Karpas-422 (cell line): ENCODE data around the gene SNX10. TPM values are rescaled to one million over a fixed set of nuclear protein-coding genes. Genes with fewer than 3 reads are reported as not detected.

Source experiments
- DNase-seq: peaks from one replicate; pipeline ENCODE4 v3.0.0-alpha.2; 2015
- H2AFZ ChIP-seq: fragments of 200-600 bp; sonication (generic); 2 replicates; pipeline ENCODE4 v1.6.1; 2014; ENCODE audit warnings: antibody characterized with exemption, low read length, mixed read lengths
- H3K27ac ChIP-seq: fragments of 200-600 bp; sonication (generic); 2 replicates; pipeline ENCODE4 v1.5.1; 2014; ENCODE audit warnings: mild to moderate bottlenecking, low read length, moderate library complexity
- H3K27me3 ChIP-seq: fragments of 200-600 bp; sonication (generic); 2 replicates; pipeline ENCODE4 v1.6.1; 2014; ENCODE audit warnings: low read length, mixed read lengths
- H3K36me3 ChIP-seq: fragments of 200-600 bp; sonication (generic); 2 replicates; pipeline ENCODE4 v1.6.1; 2014; ENCODE audit warnings: low read length, mixed read lengths; ENCODE audit not compliant: insufficient read depth
- H3K4me1 ChIP-seq: fragments of 200-600 bp; sonication (generic); 2 replicates; pipeline ENCODE4 v1.6.1; 2014; ENCODE audit warnings: mild to moderate bottlenecking, low read length, mixed read lengths
- H3K4me2 ChIP-seq: fragments of 200-600 bp; sonication (generic); 2 replicates; pipeline ENCODE4 v1.6.1; 2014; ENCODE audit warnings: low read length, low read depth, mild to moderate bottlenecking; ENCODE audit not compliant: poor library complexity, severe bottlenecking
- H3K4me3 ChIP-seq: fragments of 200-600 bp; sonication (generic); 2 replicates; pipeline ENCODE4 v1.5.1; 2014; ENCODE audit warnings: mild to moderate bottlenecking, antibody characterized with exemption, low read length, mixed read lengths
- H3K79me2 ChIP-seq: fragments of 200-600 bp; sonication (generic); 2 replicates; pipeline ENCODE4 v1.6.1; 2014; ENCODE audit warnings: mild to moderate bottlenecking, low read length, mixed read lengths
- H3K9ac ChIP-seq: fragments of 200-600 bp; sonication (generic); 2 replicates; pipeline ENCODE4 v1.6.0; 2014; ENCODE audit warnings: low read length
- H3K9me2 ChIP-seq: fragments of 200-600 bp; sonication (generic), shearing (Covaris generic); replicated peaks from 2 replicates; pipeline ENCODE4 v1.6.0; 2014; ENCODE audit warnings: mild to moderate bottlenecking, low read length, moderate library complexity; ENCODE audit not compliant: insufficient read depth
- H3K9me3 ChIP-seq: fragments of 300-700, 200-600 bp; sonication (generic); 2 replicates; pipeline ENCODE4 v1.6.1; 2014; ENCODE audit warnings: low read length, mixed read lengths
- H4K20me1 ChIP-seq: fragments of 200-600 bp; sonication (generic); 2 replicates; pipeline ENCODE4 v1.6.1; 2014; ENCODE audit warnings: mild to moderate bottlenecking, antibody characterized with exemption, low read length, low read depth; ENCODE audit not compliant: insufficient read depth
- total RNA-seq: library from RNA; depleted of rRNA; stranded (reverse); fragments of >200 nt; shearing (Covaris generic); gene quantifications from 2 replicates; pipeline ENCODE4 v1.2.3, GENCODE V29; 2014; ENCODE audit warnings: low replicate concordance

SNX10 gene
- total RNA-seq, 1 experiment from 2014 or later = 24.2 TPM

DNA sequence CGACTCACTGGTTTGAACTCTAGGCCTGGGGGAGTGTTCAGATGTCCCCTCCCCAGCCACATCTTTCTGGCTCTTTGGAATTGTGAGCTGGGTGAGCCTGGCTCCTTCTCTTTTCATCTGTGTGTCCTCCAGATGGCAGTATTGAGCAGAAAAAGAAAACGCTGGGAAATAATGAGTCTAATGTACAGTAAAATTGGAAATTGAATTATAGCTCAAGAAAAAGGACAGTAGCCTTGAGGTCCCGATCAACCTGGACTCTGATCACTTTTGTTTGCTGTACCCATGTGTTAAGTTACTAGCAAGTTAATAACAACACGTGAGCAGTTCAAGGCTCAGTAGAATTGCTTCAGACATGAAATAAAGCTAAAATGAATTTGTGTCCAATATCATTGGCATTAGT is 77.9 kb downstream of the SNX10 start:
- Histone ChIP-seq H2AFZ (no peak overlapping the region), H3K4me2 (no peak overlapping the region), H3K4me1 (peaks cover 9% of the 10 kb centered on the region), H3K9me3 (no peaks in the 10 kb centered on the region), H3K79me2 (no peaks in the 10 kb centered on the region), H3K36me3 (no peaks in the 10 kb centered on the region), H3K27ac (no peak overlapping the region), H4K20me1 (no peaks in the 10 kb centered on the region), H3K4me3 (no peak overlapping the region), H3K27me3 (no peaks in the 10 kb centered on the region), H3K9me2 (no peaks in the 10 kb centered on the region), H3K9ac (no peak overlapping the region)
- peak; percentile 86 for DNase-seq

DNA sequence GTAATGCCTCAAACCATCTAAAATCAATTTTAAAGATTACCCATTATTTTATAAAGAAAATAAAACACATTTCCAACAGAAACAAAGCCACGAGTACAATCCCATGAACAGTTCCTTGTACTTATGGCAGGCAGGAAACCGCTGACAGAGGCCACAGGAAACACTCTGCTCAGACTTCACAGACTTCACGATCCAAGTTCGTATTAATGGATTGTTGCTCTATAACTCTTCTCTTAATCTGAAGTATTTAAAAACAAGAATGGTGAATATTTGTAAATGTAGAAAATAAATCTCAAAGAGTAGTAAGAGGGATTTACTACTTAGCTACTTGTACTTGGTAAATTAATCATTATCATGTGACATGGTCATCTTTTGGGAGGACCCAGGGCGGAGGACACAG is 78.3 kb downstream of the SNX10 start:
- Histone ChIP-seq H3K4me1 (peaks cover 5% of the 10 kb centered on the region), H3K4me3 (no peak overlapping the region), H4K20me1 (no peaks in the 10 kb centered on the region), H3K4me2 (no peak overlapping the region), H3K9me2 (no peaks in the 10 kb centered on the region), H3K36me3 (no peaks in the 10 kb centered on the region), H2AFZ (no peak overlapping the region), H3K79me2 (no peaks in the 10 kb centered on the region), H3K9ac (no peak overlapping the region), H3K27ac (no peak overlapping the region), H3K27me3 (no peaks in the 10 kb centered on the region; the same call in 1 of the 2 replicates), H3K9me3 (no peaks in the 10 kb centered on the region)
- DNase-seq = no peak

DNA sequence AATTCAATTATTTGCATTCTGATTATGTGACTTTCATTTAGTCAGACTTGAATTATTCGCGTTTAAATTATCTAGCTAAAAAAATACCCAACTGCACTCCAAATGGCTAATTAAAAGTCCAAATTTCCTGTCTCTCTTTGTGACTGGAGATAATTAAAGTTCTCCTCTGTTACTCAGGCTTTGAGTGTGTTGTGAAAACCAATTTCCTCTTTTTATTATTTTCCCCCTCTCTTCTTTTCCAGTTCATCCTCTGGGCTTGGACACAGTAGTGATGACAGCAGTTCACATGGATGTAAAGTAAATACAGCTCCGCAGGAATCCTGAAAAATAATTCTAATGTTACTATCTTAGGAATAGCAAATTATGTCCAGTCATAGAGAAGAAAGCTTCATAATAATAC is 80.6 kb downstream of the SNX10 start:
- no peak overlapping the region for H3K4me2 ChIP-seq
- H3K4me1 ChIP-seq = peaks cover 15% of the 10 kb centered on the region
- no peaks in the 10 kb centered on the region; the same call in 1 of the 2 replicates for H3K27me3 ChIP-seq
- H3K4me3 ChIP-seq = no peak overlapping the region
- no peak overlapping the region for H2AFZ ChIP-seq
- no peaks in the 10 kb centered on the region for H4K20me1 ChIP-seq
- H3K79me2 ChIP-seq = no peaks in the 10 kb centered on the region
- H3K9ac ChIP-seq = no peak overlapping the region
- no peaks in the 10 kb centered on the region for H3K36me3 ChIP-seq
- H3K27ac ChIP-seq = no peak overlapping the region
- H3K9me3 ChIP-seq = no peaks in the 10 kb centered on the region
- no peaks in the 10 kb centered on the region for H3K9me2 ChIP-seq
- no peak for DNase-seq

DNA sequence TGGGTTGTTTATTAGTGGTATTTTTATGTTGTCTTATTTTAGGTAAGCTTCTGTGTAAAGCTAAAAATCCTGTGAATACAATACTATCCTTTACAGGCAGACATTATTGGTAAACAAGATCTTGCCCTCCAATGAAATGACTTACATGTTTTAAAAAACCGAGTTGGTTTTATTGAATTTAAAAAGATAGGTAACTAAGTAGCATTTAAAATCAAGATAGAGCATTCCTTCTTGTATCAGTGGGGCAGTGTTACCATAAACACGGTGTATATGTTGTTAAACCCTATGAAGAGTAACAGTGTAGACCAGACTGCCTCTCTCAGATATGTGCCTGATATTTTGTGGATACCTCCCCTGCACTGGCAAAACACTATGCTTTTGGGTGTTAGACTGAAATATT is 81.0 kb downstream of the SNX10 start:
- Histone ChIP-seq H3K9me3 (no peaks in the 10 kb centered on the region), H3K79me2 (no peaks in the 10 kb centered on the region), H3K4me1 (peaks cover 17% of the 10 kb centered on the region), H3K27ac (no peak overlapping the region), H3K4me2 (no peak overlapping the region), H2AFZ (no peak overlapping the region), H3K9ac (no peak overlapping the region), H4K20me1 (no peaks in the 10 kb centered on the region), H3K9me2 (no peaks in the 10 kb centered on the region), H3K4me3 (no peak overlapping the region), H3K36me3 (no peaks in the 10 kb centered on the region), H3K27me3 (no peaks in the 10 kb centered on the region; the same call in 1 of the 2 replicates)
- DNase-seq = no peak

DNA sequence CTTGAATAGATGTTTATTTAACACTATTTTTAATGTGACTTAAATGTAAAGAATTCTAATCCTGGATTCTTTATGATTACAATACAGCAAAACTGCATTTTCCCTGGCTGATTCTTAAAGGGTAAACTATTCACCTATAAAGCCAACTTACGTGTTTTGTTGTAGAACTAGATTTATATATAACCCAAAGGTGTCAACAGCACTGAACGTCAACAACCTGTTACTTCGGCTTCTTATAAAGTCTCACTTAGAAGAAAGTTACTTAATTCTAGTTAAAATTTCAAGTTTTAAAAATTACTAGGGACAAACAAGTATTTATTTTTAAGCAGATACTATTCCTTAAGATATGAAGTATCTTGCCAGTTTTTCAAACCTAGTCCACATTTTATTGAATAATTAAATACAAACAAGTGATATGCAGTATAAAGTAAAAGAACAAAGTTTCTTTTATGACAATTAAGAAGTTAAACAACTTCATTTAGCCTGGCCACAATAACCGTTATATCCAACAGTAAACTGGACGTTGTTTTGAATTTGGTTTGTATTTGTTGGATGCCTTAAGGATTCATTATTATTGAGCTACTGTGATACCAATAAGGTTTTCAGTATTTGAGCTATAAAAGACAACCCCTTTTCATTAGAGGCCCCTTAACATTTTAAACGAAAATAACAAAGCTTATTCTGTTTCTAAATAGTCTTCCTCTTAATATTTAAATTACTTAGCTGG is 83.1 kb downstream of the SNX10 start:
- no peak overlapping the region for H2AFZ ChIP-seq
- peaks cover 17% of the 10 kb centered on the region for H3K4me1 ChIP-seq
- no peak overlapping the region for H3K4me3 ChIP-seq
- H3K27me3 ChIP-seq = no peaks in the 10 kb centered on the region; the same call in 1 of the 2 replicates
- H3K4me2 ChIP-seq = no peak overlapping the region
- H3K27ac ChIP-seq = no peak overlapping the region
- no peaks in the 10 kb centered on the region for H4K20me1 ChIP-seq
- no peak for DNase-seq
- H3K79me2 ChIP-seq = no peaks in the 10 kb centered on the region
- H3K36me3 ChIP-seq = no peaks in the 10 kb centered on the region
- no peaks in the 10 kb centered on the region for H3K9me2 ChIP-seq
- no peak overlapping the region for H3K9ac ChIP-seq
- H3K9me3 ChIP-seq = no peaks in the 10 kb centered on the region

DNA sequence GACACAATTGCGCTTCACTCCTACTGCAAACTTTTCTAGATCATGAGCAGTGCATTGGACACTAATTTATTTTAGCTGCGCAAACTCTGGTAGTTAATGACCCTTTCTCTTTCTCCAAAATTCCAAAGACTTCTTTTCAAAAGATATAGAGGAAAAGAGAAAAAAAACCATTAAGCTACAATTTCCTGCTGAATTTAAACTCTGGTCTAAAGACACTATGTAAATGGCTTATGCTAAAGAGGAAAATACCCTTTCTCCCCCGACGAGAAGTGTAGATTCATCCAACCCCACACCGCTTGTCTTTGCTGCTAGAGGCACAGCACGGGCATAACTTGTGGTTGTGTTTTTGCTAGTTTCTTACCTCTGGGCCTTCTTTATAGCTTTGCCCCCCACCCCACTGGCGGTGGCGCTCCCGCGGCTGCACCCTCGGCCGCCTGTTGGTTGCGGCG is 84.1 kb downstream of the SNX10 start:
- Histone ChIP-seq H3K4me3 (peak overlapping the region; percentile 71), H3K9me3 (no peaks in the 10 kb centered on the region), H3K9me2 (no peaks in the 10 kb centered on the region), H4K20me1 (no peaks in the 10 kb centered on the region), H3K36me3 (no peaks in the 10 kb centered on the region), H3K79me2 (no peaks in the 10 kb centered on the region), H3K4me2 (peak overlapping the region; percentile 86), H3K27me3 (no peaks in the 10 kb centered on the region; the same call in 1 of the 2 replicates), H2AFZ (no peak overlapping the region), H3K4me1 (peaks cover 17% of the 10 kb centered on the region), H3K9ac (peak overlapping the region; percentile 61; the same call in 1 of the 2 replicates), H3K27ac (no peak overlapping the region)
- no peak for DNase-seq

DNA sequence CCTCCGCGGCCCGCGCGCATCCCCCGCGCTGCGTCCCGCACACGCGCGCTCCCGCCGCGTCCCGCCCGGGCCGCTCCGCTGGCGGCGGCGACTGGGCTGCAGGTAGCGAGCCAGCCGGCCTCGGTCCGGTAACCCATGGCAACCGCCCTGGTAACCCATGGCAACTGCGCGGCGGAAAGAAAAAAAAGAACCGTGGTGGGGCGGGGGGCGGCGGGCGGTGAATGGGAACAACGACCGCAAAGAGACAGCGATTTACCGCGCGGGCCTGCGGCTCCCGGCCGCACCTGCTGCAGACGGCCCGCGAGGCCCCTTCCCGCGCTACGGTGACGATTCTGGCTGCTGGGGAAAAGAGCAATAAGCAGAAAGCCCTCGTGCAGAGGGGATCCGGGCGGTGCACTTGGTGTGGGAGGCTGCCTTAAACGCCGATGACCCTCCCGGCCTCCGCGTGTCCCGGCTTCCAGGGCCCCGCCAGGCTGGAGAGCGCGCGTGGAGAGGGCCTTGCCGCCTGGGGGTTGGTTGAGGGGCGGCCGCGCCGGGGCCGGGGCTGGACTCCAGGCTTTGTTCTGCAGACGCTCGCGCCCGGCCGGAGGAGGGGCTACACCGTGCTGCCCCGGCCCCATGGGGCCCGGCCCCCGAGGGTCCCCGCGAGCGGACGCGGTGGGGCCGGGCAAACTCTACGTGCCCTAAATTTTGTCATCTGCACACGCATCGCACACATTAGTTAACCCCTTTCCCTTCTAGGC is 84.7 kb downstream of the SNX10 start:
- H4K20me1 ChIP-seq = no peaks in the 10 kb centered on the region

DNA sequence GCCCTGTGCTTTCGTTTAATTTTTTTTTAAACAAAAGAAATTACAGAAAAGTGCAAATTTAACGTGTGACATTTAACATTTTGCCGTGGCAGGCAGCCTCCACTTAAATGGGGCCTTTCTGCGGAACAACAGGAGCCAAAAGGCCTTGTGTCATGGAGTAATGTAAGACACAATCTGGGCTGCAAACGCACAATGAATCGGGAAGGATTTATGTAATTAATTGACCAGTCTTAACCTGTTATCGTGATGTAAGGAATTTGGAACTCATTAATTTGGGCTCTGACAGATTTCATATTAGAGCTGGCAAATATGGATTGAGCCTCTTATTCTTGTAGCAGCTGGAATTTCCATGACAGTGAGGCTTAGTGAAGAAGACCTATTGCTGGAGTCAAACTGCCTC is 86.4 kb downstream of the SNX10 start:
- Histone ChIP-seq H4K20me1 (no peaks in the 10 kb centered on the region), H3K9ac (no peak overlapping the region), H3K4me2 (no peak overlapping the region), H3K9me2 (no peaks in the 10 kb centered on the region), H3K79me2 (no peaks in the 10 kb centered on the region), H3K36me3 (no peaks in the 10 kb centered on the region), H3K27ac (no peak overlapping the region), H3K4me3 (no peak overlapping the region), H2AFZ (no peak overlapping the region), H3K9me3 (no peaks in the 10 kb centered on the region), H3K4me1 (peaks cover 17% of the 10 kb centered on the region), H3K27me3 (no peaks in the 10 kb centered on the region; the same call in 1 of the 2 replicates)
- DNase-seq = no peak

More for the DNA sequence above, 84.7 kb downstream of the SNX10 start:
- DNase-seq = peak; percentile 59
- Histone ChIP-seq H3K9me3 (no peaks in the 10 kb centered on the region), H3K4me3 (peak overlapping the region; percentile 71), H3K27me3 (no peaks in the 10 kb centered on the region; the same call in 1 of the 2 replicates), H3K36me3 (no peaks in the 10 kb centered on the region), H3K4me2 (peak overlapping the region; percentile 86), H2AFZ (peak overlapping the region; percentile 79), H3K9me2 (no peaks in the 10 kb centered on the region), H3K9ac (peak overlapping the region; percentile 61), H3K79me2 (no peaks in the 10 kb centered on the region), H3K27ac (no peak overlapping the region), H3K4me1 (peaks cover 17% of the 10 kb centered on the region)
